ENCODE results near the gene CACTIN.

CACTIN gene

DNA sequence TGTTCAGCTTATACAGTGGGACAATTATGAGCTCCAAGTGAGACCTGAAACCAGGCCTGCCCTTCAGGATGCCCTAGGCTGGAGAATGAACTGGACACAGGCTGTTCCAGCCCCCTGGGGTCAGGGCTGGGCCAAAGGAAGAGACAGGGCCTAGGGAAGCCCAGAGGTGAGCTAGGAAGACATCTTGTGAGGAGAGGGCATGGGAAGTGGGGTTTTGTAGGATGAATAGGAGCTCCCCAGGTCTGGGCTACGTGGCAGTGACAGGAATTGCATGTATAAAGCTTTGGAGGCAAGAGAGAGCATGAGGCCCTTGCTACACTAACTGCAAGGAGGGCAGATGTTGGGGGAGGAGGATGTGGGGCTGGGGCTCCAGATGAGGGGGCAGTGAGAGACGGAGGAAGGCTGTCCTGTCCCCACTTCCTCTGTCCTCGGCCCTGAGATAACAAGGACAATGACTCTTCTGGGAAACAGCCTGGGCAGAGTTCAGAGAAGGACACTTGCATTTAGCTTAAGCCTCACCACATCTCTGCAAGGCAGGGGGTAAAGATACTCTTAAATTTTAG, 18.4 kb downstream of the CACTIN start:
- DNase-seq = no peak

DNA sequence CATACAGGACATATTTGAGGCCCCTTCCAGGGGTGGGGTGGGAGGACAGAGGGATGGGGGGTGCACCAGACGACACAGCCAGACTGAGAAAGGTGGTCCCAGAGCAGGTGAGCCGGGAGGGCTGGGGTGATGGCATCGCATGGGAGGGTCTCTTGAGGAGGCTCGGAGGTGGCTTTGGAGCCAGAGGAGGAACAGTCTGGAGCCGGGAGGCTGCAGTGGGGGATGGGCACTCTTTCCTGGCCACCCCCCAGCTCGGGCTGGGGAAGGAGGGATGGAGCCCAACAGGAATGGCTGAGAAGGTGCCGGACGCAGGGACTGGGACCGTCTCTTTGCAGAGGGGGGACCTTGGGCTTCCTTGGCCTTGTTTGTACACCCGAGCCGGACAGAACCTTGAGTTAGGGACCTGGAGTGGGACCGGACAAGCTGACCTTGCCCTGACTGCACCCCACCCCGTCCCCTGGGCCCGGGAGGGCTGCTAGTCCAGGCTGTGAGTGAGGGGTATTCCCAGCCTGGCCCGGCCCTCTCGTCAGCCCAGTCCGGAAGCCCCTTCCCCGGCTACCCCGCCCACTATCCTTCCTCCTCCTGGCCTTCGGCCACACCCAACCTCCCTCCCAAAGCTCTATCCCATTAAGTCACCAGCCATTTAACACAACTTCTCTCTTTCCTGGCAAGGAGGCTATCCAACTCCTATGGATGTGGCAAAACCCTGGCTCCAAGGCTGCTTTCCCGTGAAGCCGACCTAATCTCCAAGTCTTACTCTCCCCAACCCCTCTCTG, 19.1 kb downstream of the CACTIN start:
- no peak for DNase-seq

DNA sequence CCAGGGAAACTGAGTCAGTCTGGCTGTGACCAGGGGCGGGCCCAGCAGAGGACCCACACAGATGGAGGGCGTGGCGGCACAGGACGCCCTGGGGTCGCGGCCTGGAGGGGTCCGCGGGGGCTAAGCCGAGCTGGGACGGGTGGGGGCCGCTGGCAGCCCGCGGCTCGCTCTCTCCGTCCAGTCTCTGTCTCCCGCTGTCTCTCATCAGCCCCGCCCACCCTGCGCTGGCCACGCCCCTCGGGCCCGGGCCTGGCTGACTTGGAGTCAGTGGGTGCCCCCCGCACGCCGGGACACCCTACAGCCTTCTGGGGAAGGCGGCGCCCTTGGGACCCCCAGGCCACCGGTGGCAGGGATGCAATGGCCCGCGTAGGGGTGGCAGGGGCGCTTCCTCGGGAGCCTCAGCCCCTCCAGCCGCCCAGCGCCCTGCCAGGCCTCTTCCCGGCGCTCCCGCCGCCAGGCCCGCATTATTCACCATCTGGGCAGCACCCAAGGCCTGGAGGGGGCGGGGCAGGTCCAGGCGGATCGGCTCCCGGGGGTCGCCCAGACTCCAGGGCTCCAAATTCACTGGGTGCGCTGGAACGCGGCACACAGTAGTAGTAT, 19.8 kb downstream of the CACTIN start, which contains the start of gene TBXA2R:
TSS of gene TBXA2R (minus strand) at position 186 of the 600 bp plus-strand sequence. CDS start 6,241 bp downstream, outside the sequence.
- no peak for DNase-seq

DNA sequence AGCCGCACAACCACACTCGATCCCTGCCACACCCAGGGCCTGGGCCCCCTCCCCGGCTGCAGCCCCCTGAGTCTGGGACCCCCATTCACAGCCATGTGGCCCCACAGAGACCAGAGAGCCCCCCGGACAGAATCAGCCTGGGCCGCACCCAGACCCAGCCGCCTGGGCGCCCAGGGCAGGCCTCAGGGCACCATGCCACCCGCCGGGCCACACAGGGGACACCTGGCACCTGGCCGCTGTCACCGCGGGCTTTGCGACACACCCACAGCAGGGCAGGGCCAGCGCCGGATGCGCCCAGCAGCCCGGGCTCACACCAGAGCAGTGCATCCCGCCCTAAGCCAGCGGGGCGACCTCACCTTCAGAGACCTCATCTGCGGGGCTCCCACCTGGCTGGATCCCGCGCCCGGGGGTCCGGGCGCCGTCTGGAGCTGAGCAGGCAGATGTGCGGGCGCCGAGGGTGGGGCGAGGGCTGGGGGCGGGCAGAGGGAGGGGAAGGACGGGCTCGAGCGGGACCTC, 20.4 kb downstream of the CACTIN start:
- no peak for DNase-seq

DNA sequence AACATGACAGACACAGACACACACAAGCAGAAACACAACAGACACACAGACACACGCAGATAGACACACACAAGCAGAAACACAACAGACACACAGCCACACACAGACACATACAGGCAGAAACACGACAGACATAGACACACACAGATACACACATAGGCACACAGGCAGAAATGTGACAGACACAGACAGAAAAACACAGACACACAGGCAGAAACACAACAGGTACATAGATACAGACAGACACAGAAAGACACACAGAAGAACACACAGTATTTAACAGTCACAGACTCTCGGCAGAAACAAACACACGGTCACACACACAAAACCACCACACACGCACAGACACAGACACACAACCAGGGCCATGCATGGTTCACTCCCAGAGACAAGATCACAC, 20.8 kb downstream of the CACTIN start:
- no peak for DNase-seq

DNA sequence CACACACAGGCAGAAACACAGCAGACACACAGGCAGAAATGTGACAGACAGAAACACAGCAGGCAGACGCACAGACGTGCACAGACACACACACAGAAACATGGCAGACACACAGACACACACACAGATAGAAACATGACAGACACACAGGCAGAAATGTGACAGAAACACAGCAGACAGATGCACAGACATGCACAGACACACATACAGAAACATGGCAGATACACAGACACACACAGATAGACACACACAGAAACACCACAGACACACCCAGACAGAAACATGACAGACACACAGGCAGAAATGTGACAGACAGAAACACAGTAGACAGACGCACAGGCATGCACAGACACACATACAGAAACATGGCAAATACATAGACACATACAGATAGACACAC, 21.2 kb downstream of the CACTIN start:
- DNase-seq = no peak

DNA sequence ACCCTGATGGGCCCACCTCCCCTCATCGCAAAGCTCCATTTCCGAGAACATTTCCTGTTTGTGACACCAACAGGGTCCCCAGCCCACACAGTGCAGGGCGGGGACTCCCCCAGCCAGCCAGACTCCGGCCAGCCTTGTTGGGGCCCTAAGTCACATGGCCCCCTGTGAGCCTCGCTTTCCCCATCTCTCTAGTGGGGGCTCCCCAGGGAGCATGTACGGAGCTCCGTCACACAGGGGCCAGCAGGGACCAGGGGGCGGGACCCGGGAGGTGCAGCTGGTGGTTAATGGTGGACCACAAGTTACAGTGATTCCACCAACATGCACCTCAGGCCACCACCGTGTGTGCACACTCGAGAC, 21.6 kb downstream of the CACTIN start:
- DNase-seq = no peak

DNA sequence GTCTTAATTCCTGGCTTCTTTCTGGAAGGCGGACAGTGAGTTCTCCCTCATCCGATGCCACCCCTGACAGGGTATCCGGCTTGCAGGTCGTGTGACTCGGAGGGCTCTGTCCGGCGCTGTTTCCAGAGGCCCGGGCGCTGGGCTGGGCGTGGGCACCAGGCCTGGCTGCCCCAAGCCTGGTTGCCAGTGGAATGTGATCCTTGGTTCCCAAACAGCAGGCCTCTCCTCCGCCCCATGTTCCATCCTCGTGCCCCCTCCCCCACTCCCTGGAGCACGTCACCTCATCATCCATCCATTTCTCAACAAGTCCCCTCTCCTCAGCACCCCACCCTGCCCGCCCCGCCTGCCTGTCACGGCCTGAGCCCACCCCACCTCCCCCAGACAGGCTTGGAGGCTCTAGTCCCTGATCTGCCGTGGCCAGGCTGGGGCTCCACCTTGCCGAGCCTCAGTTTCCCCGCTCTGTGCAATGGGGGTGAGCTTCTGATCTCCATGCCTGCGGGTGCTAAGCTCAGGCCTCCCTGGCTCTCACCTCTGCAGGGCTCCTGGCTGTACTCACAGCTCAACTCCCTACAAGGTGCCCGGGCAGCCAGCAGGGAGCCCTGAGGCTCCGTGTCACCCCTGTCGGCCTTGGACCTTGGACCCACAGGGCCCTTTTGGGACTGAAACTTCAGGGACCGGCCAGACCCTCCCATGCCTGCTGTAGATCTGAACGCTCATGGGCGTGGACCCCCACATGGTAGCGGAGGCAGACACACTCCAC, 22.2 kb downstream of the CACTIN start:
- DNase-seq = no peak

DNA sequence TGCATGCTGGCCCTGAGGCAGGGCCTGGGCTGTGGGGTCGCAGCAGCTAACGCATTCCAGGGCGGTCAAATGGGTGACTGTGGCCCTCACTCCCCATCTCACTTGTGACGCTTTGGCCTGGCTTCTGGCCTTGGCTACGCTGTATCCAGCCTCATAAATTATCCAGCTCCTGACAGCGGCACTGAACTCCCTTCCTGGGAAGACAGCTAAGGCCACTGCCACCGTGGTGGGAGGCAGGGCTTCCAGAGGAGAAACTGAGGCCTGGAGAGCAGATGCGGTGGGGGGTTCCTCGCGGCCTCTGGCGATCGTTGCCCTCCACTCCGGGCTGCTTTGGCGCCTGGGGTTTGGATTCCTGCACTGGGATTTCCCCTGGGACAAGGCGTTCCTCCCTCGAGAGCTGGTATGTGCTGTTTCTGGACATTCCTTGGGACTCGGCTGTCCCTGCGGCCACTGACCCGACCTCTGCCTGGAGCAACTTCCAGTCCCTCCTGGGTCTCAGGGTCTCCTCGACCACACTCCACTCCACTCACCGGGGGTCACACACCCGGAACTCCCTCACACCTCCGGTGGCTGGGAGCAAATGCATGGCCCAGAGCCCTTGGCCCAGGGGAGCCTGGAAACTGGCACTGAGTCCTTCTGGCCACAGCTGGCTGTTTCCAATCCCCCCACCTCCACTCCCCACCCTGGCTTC, 23.3 kb downstream of the CACTIN start:
- no peak for DNase-seq

DNA sequence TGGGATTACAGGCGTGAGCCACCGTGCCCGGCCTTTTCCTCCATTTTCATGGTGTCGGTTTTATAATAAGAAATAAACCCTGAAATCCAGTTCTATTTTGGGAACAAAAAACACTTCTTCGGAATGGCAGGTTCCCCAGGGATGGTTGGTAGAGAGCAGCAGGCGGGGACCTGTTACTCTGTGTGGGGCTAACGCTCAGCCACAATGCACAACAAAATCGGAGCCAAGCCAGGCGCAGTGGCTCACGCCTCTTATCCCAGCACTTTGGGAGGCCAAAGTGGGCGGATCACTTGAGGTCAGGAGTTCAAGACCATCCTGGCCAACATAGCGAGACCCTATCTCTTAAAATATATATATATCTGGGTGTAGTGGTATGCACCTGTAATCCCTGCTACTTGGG, 25.6 kb downstream of the CACTIN start:
- no peak for DNase-seq

DNA sequence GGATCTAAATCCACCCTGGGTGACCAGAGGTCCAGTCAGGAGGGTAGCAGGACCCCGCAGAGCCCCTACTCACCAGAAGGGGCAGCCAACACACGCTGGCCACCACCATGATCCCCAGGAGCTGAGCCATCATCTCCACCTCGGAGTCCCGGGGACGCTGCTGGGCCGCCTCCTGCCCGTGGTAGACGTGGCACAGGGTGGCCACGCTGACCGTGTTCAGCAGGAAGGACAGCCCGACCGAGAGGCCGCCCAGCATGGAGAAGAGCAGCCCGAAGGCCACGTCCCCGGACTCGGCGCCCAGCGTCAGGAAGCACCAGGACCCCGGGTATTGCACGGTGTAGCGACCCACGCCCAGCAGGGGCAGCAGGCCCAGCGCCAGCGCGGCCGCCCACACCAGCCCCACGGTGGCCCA, 26.8 kb downstream of the CACTIN start:
- no peak for DNase-seq

DNA sequence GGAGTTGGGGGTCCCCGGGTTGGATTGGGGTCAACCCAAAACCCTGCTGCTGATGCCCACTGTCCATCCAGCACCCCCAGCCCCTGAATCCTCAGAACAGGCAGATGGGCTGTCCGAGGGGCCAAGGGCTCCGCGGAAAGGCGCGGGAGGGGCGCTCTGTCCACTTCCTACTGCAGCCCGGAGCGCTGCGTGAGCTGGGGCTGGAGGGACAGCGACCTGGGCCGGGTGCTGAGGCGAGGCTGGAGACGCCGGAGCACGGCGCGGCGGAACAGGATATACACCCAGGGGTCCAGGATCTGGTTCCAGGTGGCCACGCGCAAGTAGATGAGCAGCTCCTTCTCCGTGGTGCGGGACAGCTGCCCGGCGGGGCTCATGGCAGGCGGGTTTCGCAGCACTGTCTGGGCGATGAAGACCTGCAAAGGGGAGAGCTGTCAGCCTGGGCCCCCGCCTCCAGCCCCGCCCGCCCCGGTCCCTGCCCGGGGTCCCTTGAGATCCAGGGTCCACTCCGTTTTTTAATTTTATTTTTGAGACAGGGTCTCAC, 31.0 kb downstream of the CACTIN start:
- no peak for DNase-seq

DNA sequence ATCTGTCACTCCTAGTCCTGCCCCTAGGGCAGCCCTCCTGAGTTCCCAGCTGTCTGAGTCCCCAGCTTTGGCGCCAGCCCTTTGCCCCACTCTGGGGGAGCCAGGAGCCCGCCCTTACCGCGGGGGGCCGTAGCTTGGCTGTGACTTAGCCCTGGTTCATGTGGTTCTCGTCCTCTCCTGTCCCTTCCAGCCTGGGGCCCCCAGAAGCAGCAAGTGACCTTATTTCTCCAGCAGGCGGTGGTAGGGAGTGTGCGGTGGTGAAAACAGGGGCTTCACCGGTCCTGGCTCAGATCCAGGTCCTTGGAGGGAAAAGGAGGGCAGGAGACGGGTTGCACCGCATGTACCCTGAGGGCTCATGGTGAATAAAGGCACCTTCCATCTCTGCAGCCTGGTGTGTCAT, 33.4 kb downstream of the CACTIN start:
- DNase-seq = no peak

DNA sequence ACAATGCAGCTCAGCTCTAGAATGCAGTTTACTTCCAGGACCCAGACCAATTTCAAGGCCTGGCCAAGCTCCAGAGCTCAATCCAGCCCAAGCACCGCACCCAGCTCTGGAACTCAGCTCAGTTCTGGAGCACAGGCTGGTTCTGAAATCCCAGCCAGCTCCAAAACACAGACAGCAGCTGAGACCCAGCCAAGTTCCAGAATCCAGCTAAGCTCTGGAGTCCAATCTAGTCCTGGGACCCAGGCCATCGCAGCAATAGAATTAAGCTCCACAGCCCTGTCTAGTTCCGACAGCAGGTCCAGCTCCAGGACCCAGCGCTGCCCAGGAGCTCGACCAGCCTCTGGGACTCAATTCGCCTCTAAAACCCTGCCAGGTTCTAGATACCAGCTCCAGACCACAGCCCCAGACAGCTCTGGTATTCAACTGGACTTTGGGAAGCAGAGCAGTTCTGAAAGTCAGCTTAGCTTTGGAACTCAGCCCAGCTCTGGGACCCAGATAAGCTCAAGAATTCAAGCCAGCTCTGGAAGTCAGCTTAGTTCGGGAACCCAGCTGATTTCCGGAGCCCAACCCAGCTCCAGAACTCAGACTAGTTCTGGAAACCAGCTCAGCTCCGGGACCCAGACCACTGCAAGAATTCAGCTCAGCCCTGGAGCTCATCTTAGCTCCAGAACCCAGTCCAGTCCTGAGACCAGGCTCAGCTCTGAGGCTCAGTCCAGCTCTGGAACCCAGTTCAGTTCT, 34.5 kb downstream of the CACTIN start:
- DNase-seq = no peak

DNA sequence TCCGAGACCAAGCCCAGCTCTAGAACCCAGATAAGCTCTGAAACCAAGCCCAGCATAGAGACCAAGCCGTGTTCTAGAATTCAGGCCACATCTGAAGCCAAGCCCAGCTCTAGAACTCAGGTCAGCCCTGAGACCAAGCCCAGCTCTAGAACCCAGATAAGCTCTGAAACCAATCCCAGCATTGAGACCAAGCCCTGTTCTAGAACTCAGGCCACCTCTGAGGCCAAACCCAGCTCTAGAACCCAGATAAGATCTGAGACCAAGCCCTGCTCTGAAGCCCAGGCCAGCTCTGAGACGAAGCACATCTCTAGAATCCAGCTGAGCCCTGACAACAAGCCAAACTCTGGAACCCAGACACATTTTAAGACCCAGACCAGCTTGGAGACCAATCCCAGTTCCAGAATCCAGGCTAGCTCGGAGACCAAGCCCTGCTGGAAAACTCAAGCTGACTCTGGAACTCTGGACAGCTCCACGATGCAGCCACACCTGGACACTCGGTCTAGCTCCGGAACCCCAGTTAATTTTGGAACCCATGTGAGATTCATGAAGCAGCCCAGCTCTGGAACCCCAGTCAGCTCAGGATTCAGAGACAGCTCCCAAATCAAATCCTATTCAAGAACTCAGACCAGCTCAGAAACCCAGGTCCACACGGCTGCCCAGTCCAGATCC, 35.5 kb downstream of the CACTIN start:
- no peak for DNase-seq

DNA sequence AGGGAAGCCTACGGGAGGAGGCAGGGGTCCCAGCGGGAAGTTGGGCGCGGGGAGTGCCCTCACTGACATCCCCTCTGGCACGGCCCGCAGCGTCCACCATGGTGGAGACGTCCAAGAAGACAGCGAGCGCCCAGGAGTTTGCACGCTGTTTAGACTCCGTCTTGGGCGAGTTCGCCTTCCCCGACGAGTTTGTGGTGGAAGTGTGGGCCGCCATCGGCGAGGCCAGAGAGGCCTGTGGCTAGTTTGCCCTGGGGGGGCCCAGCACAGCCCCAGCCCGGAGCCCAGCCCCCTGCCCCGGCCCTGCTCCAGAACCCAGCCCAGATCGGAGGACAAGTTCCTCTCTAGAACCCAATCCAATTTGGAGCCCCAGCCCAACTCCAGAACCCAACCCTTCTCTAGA, 36.6 kb downstream of the CACTIN start:
- no peak for DNase-seq

DNA sequence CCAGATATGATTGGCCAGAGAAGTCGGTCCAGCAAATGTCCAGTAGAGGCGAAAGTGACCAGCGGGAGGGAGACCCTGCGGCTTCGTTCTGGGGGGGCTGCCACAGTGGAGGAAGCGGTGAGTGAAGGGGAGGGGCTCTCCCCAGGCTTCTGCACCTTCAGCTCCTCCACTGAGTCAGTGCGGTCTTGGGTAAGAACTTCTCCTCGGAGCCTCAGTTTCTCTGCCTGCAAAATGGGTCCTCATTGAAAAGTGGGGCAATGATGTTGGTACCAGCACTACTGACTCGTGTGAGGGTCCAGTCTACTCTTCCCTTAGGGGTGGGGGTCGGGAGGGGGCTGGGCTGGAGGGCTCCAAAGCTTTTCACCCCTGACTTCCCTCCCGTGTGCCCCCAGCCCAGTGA, 37.2 kb downstream of the CACTIN start:
- no peak for DNase-seq

DNA sequence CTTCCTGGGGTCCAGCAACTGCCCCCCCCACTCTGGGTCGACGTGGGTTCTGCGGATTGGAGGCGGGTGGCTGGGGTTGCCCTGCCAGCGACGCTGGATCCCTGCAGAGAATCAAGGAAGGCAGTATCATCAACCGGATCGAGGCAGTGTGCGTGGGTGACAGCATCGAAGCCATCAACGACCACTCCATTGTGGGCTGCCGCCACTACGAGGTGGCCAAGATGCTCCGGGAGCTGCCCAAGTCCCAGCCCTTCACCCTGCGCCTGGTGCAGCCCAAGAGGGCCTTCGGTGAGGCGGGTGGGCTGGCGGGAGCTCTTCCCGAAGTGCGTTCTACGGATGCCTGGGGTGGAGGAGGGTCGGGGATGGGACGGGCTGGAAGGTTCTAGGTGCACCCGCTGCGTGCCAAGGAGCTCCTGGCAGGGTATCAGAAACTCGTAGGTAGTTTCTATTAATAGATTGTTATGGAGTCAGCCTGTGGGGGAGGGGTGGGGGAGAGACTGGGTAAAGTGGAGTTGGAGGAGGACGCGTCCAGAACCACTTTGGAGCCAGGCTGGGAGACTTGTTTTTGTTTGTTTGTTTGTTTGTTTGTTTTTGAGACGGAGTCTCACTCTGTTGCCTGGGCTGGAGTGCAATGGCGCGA, 39.8 kb downstream of the CACTIN start:
- DNase-seq = no peak

DNA sequence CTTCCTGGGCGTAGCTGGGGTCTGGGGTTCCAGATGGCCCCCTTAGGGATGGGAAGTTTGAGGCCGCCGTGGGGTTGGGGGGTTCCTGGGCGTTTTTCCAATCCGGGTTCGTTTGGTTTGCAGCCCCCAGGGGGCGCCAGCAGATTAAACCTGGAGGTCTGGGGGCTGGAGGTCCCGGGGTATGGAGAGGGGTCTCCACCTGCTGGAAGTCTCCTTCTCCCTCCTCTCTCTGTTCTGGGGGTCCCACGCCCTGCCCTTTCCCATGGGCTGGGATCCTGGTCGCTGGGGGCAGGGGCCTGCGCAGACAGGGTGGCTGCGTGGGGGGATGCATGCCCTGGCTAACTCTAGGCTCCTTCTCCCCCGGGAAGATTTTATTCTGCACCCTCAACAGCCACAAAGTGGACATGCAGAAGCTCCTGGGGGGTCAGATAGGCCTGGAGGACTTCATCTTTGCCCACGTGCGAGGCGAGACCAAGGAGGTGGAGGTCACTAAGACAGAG, 40.4 kb downstream of the CACTIN start:
- no peak for DNase-seq

DNA sequence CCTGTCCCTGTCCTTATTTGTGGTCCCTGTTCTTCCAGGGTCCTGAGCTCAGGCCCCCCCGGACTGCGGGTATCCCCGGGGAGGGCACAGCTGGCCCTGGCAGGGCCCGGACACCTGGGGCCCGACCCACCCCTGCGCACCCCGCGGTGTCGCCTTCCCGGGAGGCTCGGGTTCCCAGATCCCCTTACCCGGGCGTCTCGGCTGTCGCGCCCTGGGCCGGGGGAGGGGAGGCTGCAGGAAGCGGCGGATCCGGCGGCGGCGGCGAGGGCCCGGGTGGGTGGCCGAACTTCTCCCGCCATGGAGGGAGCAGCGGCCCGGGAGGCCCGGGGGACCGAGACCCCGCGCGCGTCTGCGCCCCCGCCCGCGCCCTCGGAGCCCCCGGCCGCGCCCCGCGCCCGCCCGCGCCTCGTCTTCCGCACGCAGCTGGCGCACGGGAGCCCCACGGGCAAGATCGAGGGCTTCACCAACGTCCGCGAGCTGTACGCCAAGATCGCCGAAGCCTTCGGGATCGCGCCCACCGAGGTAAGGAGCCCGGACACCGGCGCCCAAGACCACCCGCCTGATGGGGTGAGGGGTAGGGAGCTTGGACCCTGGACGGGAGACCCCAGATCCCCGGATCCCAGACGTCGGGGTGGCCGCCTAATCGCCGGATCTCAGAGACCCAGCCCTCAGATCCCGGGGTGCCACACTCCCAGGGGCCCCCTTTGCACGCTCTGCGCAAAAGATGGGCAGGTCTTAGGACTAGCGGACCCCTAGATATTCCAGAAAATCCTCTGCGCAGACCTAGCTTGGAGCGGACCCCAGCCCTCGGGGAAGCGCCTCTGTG, 41.1 kb downstream of the CACTIN start, which contains the start of gene GIPC3:
TSS of gene GIPC3 (plus strand) at position 178 of the 826 bp plus-strand sequence. CDS start at position 298, 120 bp downstream.
- no peak for DNase-seq

Measured in NCI-H1417 treated with DMSO at 0.1 percent for 48 hours (cell line).